NCI-H2029 treated with DMSO at 0.1 percent for 48 hours (cell line): Measurements from ENCODE around the gene RAPGEF4.

Experiments
- DNase-seq: peaks from one replicate; lab custom pipeline; 2025; lab: John Stamatoyannopoulos, UW

The RAPGEF4 gene

DNA sequence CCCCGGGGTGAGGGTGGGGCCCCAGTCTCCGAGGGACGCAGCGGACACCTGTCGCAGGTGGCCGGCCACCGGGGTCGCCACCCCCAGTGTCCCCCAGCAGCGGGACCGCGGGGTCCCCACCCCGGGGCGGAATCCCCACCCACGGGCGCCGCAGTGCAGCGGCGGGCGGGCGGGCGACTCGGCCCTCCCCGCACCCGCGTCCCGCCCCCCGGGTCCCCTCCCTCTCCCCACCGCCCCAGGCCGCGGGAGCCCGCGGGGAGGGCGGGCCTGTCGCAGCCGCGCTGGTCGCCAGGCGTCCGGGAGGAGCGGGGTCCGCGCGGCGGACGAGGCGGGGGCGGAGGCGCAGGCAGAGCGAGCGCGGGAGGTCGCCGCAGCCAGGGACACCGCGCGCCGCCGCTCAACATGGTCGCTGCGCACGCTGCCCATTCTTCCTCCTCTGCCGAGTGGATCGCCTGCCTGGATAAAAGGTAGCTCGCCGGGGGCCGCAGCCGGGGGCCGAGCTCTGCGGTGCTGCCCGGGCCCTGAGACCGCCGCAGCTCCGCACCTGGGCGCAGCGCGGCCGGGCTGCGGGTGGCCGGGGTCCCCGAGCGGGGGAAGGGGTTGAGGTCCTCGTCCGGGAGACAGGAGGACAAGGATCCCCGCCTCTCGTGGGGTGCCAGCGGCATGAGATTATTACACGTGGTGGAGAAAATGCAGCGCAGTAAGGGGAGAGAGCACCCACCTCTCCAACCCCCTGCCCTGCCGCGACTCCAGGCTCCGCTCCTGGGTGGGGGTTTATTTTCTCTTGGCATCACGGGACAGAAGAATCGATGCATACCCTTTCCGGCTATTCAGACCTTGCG is at the start of gene RAPGEF4:
Gene RAPGEF4, plus strand, starts transcription at position 264 of the 842 bp plus-strand sequence. Its CDS starts 139 bp downstream, at position 403.
- no peak for DNase-seq

DNA sequence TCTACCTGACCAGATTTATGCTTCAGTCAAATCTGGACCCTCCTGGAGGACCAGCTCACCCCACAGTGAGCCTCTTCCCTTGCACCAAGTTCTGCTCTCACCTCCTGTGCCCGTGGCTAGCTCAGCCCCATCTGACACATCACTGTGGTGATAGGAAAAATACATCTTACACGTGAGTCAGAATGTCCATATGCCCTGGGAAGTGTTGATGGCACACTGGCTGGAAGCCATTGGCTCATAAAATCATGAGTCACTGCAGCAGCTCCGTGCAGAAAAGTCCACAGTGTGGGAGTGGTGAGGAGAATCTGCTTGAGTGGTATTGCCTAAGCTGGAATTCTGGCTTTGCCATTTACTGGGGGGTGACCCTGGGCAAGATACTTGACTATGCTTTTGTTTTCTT is 42.6 kb upstream of the RAPGEF4 start:
- DNase-seq, result no peak

DNA sequence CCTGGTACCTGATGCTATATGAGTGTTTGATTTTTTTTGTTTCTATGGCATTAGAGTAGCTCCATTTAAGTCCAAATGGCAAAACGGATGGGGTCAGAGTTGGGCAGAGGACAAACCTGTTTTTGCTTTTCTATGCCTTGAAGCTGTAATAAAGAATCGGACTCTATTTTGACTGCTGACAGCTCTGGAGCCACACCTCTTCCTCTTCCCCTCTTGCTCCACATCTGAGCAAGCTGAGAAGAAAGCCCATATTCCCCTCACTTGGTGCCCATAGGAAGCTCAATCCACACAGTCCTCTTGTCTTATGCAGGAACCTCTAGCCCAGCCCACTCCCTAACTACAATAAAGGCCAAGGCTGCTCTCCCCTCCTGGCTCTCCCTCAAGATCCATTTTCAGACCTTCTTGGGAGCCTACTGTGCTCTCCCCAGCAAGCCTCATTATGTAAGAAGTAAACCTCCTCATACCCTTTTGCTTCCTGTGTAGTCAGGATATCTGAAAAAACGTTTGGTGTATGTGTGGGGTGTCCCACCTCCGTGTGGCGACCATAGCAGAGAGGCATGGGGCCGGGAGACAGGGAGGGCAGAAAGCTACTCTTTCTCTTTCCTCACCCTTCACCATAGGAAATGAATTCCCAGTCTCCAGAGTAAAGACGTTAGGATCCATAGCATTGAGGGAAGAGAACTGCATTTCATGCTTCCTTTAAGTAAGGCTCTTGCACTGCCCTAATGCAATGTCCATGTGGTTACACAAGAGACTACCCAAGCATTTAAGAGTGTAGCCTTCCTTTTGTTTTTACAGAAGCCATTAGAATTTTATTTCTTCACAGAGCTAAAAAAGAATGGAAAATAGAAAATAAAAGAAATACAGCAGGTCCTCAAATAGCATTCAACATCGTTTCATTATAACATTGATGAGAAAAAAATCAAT is 41.9 kb upstream of the RAPGEF4 start:
- no peak for DNase-seq

DNA sequence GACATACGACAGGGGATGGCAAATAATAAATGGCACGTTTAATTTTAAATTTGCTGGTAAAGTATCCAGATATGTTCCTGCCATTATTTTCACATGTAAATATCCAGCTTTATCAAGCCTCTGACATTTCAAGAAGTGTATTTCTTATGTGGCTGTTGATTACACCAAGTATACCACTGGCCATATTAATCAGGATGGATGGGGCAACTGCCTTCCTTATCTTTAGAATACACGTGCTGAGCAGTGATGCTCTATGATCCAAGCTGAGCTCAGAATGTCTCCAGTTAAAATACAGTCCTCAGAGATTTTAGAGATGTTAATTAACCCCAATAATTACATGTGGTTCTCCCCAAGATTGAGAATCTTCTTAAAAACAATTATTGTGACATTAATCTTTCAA is 38.3 kb upstream of the RAPGEF4 start:
- DNase-seq, result no peak

DNA sequence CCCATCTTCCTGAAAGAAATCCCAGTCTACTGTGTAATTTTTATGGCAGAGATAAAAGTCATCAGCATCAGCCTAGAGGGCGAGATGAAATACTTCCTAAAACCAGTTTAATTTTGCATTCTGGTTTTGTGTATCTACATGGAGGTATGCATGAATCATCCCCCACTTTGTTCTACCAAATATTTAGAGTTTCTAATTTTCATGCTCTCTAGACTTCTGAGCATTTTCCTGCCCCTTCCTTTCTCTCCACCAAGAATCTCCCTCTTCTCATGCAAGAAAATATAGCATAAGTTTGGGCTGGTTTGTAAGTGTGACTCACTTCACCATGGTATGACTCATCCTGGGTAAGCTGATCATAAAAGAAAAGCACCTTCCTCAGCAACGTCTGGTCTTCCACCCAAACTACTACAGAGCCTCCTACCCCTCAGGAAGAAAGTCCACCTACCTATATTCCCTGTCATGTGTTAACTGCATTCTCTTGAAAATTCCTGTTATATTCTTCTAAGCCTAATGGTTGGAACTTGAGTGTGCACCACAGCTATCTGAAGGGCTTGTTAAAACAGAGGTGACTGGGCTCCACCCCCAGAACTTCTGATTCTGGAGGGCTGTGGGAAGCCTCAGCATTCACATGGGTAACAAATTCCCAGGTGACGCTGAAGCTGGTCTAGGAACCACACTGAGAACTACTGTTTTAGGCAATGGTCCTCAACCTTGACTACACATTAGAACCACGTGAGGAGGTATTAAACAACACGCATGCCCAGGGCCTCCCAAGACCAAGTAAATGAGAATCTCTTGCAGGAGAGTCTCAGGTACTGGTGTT is 37.4 kb upstream of the RAPGEF4 start:
- DNase-seq, result no peak

DNA sequence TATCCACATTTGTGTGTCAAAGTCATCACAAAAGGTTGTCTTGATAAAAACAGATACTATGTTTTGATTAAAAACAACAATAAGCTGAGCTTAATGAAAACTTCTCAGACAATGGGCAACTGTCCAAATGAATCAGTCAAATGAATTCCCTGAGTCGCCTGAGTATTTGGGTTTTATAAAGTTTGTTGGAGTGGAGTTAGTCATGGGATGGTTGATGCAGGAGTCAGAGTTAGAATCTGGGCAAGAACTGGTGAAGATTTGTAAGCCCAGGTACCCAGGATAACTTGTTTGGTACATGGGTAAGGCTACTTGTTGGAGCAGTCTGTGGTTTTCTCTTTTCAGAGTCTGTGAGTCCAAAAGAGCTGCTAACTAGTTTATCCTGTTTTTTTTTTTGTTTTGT is 34.4 kb upstream of the RAPGEF4 start:
- no peak for DNase-seq

DNA sequence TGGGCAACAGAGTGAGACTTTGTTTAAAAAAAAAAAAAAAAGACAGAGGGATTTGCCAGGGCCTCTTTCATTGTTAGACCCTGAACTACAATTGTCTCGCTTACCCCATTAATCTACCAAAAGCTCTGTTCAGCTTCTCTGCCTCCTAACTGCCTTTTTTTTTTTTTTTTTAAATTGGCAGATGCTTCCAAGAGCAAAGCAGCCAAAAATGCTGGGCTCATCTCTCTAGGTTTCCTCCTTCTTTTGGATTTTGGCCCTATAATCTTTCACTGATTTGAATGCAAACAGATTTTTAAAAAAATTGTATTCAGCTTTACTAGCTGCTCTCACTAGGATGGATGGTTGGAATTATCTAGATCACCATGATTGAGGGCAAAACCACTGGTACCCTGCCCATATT is 33.2 kb upstream of the RAPGEF4 start:
- DNase-seq, result no peak

DNA sequence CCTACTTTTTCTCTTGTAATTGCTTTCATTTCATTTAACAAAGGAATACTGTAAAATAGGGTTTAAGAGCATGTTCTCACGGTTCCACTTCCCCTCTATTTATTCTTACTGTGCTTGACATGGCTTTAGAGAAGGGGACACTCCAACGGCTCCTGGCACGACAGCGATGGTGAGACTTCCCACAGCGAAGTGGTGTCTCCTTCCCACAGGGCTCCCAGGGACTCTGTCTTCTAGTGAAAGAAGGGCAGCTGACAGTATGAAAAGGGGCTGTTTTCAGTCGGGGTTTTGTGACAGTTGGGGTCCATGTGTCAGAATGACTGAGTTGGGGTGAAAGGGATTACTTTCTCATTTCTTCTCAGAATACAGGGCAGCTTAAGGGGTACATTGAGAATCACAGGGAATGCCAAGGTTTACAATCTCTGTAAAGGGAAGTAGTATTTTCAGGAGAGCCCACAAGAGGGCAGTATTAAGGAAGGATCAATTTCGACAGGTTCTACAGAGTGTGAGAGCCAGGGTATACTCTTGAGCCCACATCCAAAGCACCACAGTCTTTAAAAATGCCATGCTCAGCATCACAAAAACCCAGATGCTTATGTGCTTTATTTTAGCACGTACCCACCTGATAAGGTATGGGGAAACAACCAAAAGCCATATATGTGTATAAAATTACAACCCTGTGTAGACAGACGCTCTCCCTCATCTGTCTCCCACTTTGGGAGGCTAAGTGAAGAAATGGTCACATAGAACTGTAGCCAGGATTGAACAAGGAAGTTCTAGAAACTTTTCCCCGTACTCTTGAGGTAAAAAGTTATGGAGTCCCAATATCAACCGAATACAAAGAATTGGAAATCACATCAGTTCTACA is 31.3 kb upstream of the RAPGEF4 start:
- peak; percentile 19 for DNase-seq

DNA sequence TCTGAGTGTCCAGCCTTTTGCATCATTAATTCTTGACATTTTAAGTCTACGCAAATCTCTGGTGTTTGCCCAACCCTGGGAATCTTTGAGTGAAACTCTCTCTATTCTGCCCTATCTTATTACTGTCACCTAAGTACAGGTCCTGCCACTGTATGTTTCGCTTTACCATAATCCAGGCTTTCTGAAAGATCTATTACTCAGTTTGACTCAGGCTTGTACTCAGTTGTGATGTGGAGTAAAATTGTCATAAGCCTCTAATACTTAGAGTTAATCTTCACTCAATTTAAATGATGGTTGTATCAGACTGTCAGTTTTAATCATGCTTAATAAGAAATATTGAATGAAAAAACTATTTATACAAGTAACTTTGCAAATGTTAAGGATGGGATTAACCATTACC is 30.3 kb upstream of the RAPGEF4 start:
- DNase-seq, result no peak

DNA sequence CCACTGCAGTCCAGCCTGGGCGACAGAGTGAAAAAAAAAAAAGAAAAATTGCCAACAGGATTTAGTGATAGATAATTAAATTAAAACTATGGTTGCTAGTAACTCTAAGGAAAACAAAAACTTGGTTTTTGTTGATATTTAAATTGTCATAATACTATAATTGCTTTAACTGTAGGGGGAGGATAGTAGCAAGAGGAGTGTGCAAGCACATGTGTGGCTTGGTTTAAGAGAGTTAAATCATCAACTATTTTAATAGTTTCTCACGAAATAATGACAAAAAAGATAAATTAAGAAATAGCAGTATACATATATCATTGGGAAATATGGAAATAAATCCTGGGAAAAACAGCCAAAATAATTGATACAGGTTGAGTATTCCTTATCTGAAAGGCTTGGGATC is 27.4 kb upstream of the RAPGEF4 start:
- DNase-seq, result no peak

DNA sequence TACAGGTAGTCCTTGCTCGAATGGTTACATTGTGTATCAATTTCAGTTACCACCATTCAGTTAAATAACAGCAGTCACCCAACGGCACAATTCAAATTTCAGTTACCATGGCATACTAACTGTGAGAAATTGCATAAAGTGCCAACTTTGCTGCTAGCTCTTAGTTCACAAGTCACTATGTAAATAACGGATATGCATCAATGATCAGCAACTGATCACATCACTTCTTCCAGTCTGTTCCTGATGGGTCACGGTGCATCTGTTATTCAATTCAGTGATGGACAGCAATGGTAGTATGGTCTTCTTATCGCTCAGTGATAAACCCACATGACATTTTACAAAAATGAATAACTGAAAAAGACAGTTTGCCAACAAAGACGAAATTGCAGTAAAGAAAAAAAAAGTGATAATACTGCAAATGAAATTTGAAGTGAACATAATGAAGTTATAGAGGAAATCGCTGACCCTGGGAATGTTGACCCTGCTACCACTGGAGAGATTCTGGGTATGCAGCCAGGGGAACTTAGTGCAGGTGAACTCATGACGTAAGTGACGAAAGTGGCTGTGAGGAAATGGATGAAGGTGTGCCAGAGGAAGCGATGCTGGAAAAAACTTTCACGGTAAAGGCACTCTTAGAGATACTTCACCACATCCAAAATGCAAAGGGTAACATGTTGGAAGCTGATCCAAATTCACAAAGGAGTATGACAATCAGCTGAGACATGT is 25.9 kb upstream of the RAPGEF4 start:
- no peak for DNase-seq

DNA sequence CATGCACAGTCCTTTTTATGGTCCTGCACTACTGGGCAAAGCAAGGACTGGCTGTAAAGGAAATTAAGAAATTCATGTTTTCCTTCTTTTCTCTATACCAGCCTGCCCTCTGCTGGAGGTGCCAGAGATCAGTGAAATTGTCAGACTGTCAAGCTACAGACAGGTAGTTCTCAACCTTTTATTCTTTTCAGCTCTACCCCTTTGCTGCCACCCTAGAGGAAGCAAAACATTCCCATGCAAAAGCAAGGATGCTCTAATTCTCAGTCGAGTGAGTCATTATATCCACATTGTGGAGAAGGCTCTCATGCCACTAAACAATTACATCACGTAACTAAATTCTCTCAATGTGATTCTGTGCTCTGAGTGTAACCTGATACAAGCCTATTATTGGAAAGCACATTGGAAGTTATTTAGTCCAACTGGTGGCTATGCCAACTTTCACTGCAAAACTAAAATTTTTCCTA is 25.0 kb upstream of the RAPGEF4 start:
- peak; percentile 74 for DNase-seq

DNA sequence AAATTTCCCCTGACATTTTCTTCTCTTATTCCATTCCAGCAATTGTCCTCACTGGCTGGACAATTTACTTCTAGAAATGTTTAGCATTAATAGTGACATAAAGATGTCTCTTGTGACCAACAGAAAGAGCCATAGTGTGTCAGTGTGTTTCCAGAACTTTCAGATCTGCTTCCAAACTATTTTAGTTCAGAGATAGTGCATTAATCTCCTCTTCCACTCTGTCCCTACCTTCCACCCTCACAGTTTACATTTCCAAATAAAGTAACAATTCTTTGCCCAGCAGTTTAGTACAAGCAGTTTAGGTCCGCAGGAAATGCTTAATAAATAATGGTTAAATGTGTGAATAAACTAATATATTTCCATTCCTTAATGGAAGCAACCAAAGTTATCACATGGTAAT is 24.5 kb upstream of the RAPGEF4 start:
- no peak for DNase-seq

DNA sequence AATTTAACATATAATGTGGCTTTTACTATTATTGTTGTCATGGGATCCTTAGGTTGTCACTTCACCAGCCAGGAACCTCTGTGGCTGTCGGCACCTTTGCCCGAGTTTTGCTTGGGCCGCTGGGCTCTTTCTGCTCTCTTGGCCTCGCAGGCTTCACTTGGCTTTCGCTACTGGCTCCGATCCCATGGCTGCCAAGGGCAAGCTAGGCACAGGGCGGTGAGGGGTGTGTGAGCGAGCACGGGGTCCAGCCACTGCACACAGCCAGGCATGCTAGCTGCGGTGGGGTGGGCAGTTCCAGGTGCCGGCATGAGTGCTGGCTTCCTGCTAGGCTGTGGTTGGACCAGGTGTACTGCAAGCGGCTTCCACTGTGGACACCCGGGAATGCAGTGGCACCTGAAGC is 23.4 kb upstream of the RAPGEF4 start:
- DNase-seq, result no peak

DNA sequence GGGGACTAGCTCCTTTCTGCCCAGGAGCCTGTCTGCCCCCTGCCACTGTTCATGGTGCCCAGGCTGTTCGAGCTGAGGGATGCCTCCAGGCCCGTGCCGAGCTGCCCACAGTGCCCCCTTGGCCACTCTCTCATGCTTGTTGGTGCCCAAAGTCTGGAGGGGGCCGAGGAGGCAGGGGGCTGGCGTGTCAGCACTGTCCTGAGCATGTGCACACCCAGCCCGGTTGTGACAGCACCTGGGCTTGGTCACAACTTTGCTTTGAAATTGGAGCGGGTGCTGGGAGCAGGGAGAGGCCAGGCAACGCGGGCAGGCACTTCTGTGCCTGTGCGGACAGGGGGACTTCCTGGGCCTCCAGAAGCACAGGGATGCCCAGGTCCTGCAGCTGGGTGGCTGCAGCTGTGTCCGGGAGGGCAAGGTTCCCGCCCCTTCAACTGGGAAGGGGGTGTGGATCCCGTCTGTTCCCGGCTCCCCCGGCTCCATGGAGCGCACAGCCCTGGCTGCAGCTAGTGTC is 22.2 kb upstream of the RAPGEF4 start:
- DNase-seq, result no peak

DNA sequence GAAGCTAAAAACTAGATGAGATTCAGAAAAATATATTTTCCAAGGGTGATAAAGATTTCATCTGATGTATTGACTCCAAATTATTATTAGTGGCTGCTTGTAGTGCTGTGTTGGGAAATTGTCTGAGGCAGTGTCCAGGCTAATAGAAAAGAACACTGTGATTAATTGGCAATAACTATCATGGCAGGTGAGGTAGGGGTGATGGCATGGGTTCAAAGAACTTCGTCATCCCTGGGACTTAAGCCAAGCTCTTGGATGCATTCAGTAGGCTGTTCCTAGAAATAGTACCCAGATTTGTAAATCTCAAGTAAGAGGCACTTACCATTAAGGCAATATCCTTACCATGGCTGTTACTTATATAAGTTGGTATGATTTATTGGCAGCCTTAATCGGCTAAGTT is 13.2 kb upstream of the RAPGEF4 start:
- peak; percentile 29 for DNase-seq

DNA sequence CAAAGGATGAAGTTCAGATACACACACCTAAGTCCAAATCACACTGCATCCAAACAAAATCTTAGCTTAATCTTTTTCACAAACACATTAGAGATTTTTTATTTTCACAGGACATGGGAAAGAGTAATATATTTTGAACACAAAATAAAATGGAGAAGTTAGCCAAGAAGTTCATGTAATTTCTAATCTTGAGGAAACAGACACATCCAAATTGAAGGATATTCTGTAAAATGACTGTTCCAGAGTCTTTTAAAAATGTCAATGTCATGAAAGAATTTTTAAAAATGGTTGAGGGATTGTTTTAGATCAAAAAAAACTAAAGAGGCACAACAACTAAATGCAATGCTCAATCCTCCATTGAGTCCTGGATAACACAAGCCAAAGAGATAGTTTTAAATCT is 12.4 kb upstream of the RAPGEF4 start:
- DNase-seq, result no peak

DNA sequence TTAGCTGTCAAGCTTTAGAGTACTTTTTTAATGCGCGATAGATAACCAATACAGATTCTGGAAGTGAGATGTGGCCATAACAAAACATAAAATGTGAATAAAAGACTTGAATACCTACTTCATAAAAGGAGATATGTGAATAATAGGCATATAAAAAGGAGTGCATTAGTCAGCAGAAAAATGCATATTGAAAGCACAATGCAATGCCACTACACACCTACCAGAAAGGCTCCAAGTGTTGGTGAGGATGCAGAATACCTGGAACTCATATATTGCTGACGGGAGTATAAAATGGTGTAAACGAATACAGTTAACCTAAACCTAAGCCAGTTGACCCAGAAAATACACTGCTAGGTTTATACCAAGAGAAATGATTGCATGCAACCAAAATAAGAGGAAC is 10.9 kb upstream of the RAPGEF4 start:
- DNase-seq, result no peak

DNA sequence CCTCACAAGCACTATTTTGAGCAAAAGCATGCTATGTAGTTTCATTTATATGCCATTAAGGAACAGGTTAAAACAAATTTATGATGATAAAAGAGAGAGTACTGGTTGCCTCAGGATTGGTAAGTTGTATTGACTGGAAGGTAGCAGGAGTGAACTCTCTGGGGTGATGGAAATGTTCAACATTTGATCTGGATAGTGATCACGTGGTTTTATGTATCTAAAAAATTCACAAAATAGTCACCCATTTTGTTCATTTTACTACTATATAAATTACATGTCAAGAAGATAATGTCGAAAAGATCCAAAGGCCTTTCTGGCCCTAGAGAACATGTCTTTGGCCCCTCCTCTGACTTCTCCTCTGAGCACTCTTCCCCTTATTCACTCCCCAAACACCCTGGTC is 10.4 kb upstream of the RAPGEF4 start:
- DNase-seq, result no peak

DNA sequence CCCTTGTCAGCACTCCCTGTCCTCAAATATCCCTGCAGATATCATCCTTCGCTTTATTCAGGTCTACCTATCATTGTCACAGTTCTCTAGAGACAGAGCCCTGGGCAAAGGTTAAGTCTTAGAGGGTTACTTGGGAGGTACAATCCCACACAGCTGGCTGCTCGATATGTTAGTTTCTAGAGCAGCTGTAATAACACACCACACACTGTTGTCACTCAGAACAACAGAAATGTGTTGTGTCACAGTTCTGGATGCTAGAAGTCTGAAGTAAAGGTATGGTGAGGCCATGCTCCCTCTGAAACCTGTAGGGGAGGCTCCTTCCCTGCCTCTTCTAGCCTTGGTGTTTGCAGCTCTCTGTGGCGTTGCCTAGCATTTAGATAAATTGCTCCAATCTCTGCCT is 9.9 kb upstream of the RAPGEF4 start:
- DNase-seq, result no peak
